Breast epithelium (tissue), 4 donors: Measurements from ENCODE around the gene PEDS1. TPM values are rescaled to one million over a fixed set of nuclear protein-coding genes. Genes with fewer than 3 reads are reported as not detected.
A peak's percentile ranks its signal among the peaks of the same experiment; 100 is the strongest.
"Not testable (repeated sequence)": the region's sequence is repeated elsewhere in the genome, so short reads cannot be mapped to it uniquely, and the experiment has no call there.

Experiments used
- DNase-seq, 2 donors: peaks; one replicate each; pipeline ENCODE4 v3.0.0-alpha.2; 2019; ENCODE audit warnings: low spot score in 2 of 2
- H3K27ac ChIP-seq, 2 donors: fragments of 200-600 bp; sonication (generic) in 1 of 2; one replicate each; pipeline ENCODE4 v1.5.1; 2016 to 2019; ENCODE audit warnings: mild to moderate bottlenecking in 1 of 2
- H3K27me3 ChIP-seq, 2 donors: fragments of 200-600 bp; sonication (generic) in 1 of 2; one replicate each; pipeline versions ENCODE4 v1.5.1 to v1.6.0; 2017 to 2019; ENCODE audit warnings: control low read depth in 1 of 2, mild to moderate bottlenecking in 1 of 2
- H3K36me3 ChIP-seq: fragments of 200-600 bp; one replicate; pipeline ENCODE4 v1.5.1; 2019
- H3K4me1 ChIP-seq, 2 donors: fragments of 200-600 bp; sonication (generic); one replicate each; pipeline ENCODE4 v1.5.1; 2016 to 2019; ENCODE audit warnings: control low read depth in 1 of 2
- H3K4me3 ChIP-seq, 3 donors: fragments of 200-600 bp; sonication (generic); 1 replicate in 2 of 3; 2 replicates in 1 of 3; pipeline ENCODE4 v1.5.1; 2016 to 2019; ENCODE audit warnings: mild to moderate bottlenecking in 3 of 3, moderate library complexity in 2 of 3
- H3K9me3 ChIP-seq, 2 donors: fragments of 200-600 bp; sonication (generic) in 1 of 2; one replicate each; pipeline ENCODE4 v1.5.1; 2016 to 2019; ENCODE audit warnings: control low read depth in 1 of 2
- CTCF ChIP-seq, 3 donors: fragments of 450-650 bp; IDR thresholded peaks; one replicate each; pipeline ENCODE4 v1.5.1; 2016 to 2017; ENCODE audit warnings: antibody characterized with exemption in 3 of 3, mild to moderate bottlenecking in 3 of 3, moderate library complexity in 3 of 3
- POLR2A ChIP-seq: fragments of 450-650 bp; IDR thresholded peaks from one replicate; pipeline ENCODE4 v1.6.1; 2016; ENCODE audit warnings: antibody characterized with exemption, mild to moderate bottlenecking, moderate library complexity
- POLR2AphosphoS5 ChIP-seq, 3 donors: sonication (generic); formaldehyde crosslinking; IDR thresholded peaks; one replicate each; pipeline ENCODE4 v1.6.1; 2017; ENCODE audit warnings: antibody characterized with exemption in 3 of 3
- intact Hi-C: fragments of 100-400 bp; cut with DNase I; formaldehyde crosslinking; loops from one replicate; pipeline ENCODE4 v1.15.1; 2023; ENCODE audit warnings: low total_unique reads
- total RNA-seq, 3 donors: library from RNA; depleted of rRNA; stranded (reverse); fragments of >200 nt; gene quantifications; one replicate each; pipeline ENCODE4 v1.1.0, GENCODE V29; 2016

Gene PEDS1
- total RNA-seq, 3 donors from 2014 or later = 12.9 to 29.4 (median 18.0) TPM

GRCh38 chr20:50110141-50111047, 43.1 kb downstream of the PEDS1 start:
- H3K4me3 ChIP-seq = no peak overlapping the region
- no peak for DNase-seq
- intact Hi-C loops = no loop called here
- no peaks in the 10 kb centered on the region for H3K36me3 ChIP-seq
- H3K4me1 ChIP-seq = peaks cover 19 to 39% of the 10 kb centered on the region in 2 donors
- no peak for TF ChIP-seq CTCF (IDR thresholded peaks at IDR 0.05)
- no peak for TF ChIP-seq POLR2AphosphoS5 (IDR thresholded peaks at IDR 0.05)
- no peak for TF ChIP-seq POLR2A
- no peaks in the 10 kb centered on the region for H3K9me3 ChIP-seq
- H3K27ac ChIP-seq = peak overlapping the region; percentile 8 to 35
- H3K27me3 ChIP-seq = no peaks in the 10 kb centered on the region

GRCh38 chr20:50108556-50109235, 44.8 kb downstream of the PEDS1 start:
- H3K9me3 ChIP-seq = no peaks in the 10 kb centered on the region
- no peaks in the 10 kb centered on the region for H3K36me3 ChIP-seq
- peaks cover 17 to 32% of the 10 kb centered on the region in 2 donors for H3K4me1 ChIP-seq
- TF ChIP-seq POLR2A (no peak), CTCF (IDR thresholded peaks at IDR 0.05) (no peak), POLR2AphosphoS5 (IDR thresholded peaks at IDR 0.05) (no peak)
- intact Hi-C loops = no loop called here
- H3K4me3 ChIP-seq = no peak overlapping the region
- no peaks in the 10 kb centered on the region for H3K27me3 ChIP-seq
- peak overlapping the region in 1 of 2 donors; percentile 5 for H3K27ac ChIP-seq
- no peak for DNase-seq

- DNase-seq = no peak
- no peak overlapping the region for H3K27ac ChIP-seq
These were observed 45.7 kb downstream of the PEDS1 start for GRCh38 chr20:50107796-50108331.

GRCh38 chr20:50107086-50107660, 46.4 kb downstream of the PEDS1 start:
- H3K4me1 ChIP-seq = peaks cover 12 to 32% of the 10 kb centered on the region in 2 donors
- no peaks in the 10 kb centered on the region for H3K9me3 ChIP-seq
- intact Hi-C loops = no loop called here
- no peaks in the 10 kb centered on the region for H3K27me3 ChIP-seq
- H3K36me3 ChIP-seq = no peaks in the 10 kb centered on the region
- H3K4me3 ChIP-seq = no peak overlapping the region
- H3K27ac ChIP-seq = no peak overlapping the region
- TF ChIP-seq POLR2A (no peak), POLR2AphosphoS5 (IDR thresholded peaks at IDR 0.05) (no peak), CTCF (IDR thresholded peaks at IDR 0.05) (no peak)
- DNase-seq = no peak

More at GRCh38 chr20:50107796-50108331, 45.7 kb downstream of the PEDS1 start:
- H3K4me1 ChIP-seq = peaks cover 12 to 32% of the 10 kb centered on the region in 2 donors
- no peak overlapping the region for H3K4me3 ChIP-seq
- no peaks in the 10 kb centered on the region for H3K36me3 ChIP-seq
- H3K9me3 ChIP-seq = no peaks in the 10 kb centered on the region
- intact Hi-C loops = no loop called here
- TF ChIP-seq POLR2A (no peak), CTCF (IDR thresholded peaks at IDR 0.05) (no peak), POLR2AphosphoS5 (IDR thresholded peaks at IDR 0.05) (no peak)
- no peaks in the 10 kb centered on the region for H3K27me3 ChIP-seq

GRCh38 chr20:50106669-50107068, 46.9 kb downstream of the PEDS1 start:
- DNase-seq, H3K36me3 ChIP-seq, H3K27me3 ChIP-seq, intact Hi-C loops, H3K27ac ChIP-seq, H3K9me3 ChIP-seq, H3K4me3 ChIP-seq: not testable (repeated sequence)
- H3K4me1 ChIP-seq = peaks cover 10 to 27% of the 10 kb centered on the region in 2 donors

Other genes with a start within 250 kb of the PEDS1 start
- gene SPATA2, start 238.2 kb downstream of the PEDS1 start, total RNA-seq = 1 to 10 TPM; 1.8 to 4.6 (median 4.0) TPM
- gene RNF114, start 217.3 kb downstream of the PEDS1 start, total RNA-seq = 100 to 1,000 TPM; 224 TPM
- gene SNAI1, start 170.7 kb downstream of the PEDS1 start, total RNA-seq = 1 to 10 TPM in 2 of 3 donors, under 1 TPM in 1; 0.80 to 5.0 (median 4.3) TPM
- gene UBE2V1, start 40.6 kb downstream of the PEDS1 start, total RNA-seq = 10 to 100 TPM; 63.8 to 81.6 (median 79.9) TPM
- gene CEBPB, start 37.1 kb upstream of the PEDS1 start, total RNA-seq = 100 to 1,000 TPM; 137 to 177 (median 149) TPM